Epithelial cell of esophagus (primary cell): ENCODE results near the gene RHOH.

Experiments
- DNase-seq: peaks from one replicate; pipeline ENCODE4 v3.0.0; 2010; ENCODE audit warnings: low read depth
- H3K4me3 ChIP-seq: 2 replicates; pipeline ENCODE4 v1.5.1; 2011; ENCODE audit warnings: mild to moderate bottlenecking, low read length, control low read depth
- CTCF ChIP-seq: IDR thresholded peaks from 2 replicates; pipeline ENCODE4 v1.5.1; 2011; ENCODE audit warnings: low read depth, mild to moderate bottlenecking, low read length, control low read depth, inconsistent platforms; ENCODE audit not compliant: insufficient read depth; ENCODE audit errors: missing control alignments

Gene RHOH

GRCh38 chr4:40164459-40164858 lies 32.4 kb upstream of the RHOH start:
- DNase-seq, result no peak
- TF ChIP-seq CTCF, result no peak
- no peak overlapping the region for H3K4me3 ChIP-seq

GRCh38 chr4:40165916-40166315 lies 30.9 kb upstream of the RHOH start:
- H3K4me3 ChIP-seq, result no peak overlapping the region
- TF ChIP-seq CTCF, result no peak
- DNase-seq, result no peak

GRCh38 chr4:40168070-40168469 lies 28.8 kb upstream of the RHOH start:
- H3K4me3 ChIP-seq, result no peak overlapping the region
- DNase-seq, result no peak
- TF ChIP-seq CTCF, result no peak

- DNase-seq, result no peak
- TF ChIP-seq CTCF, result no peak
- no peak overlapping the region for H3K4me3 ChIP-seq
Measured at GRCh38 chr4:40170588-40170987, 26.2 kb upstream of the RHOH start.

- no peak overlapping the region for H3K4me3 ChIP-seq
- TF ChIP-seq CTCF, result no peak
- DNase-seq, result no peak
Measured at GRCh38 chr4:40173470-40173875, 23.4 kb upstream of the RHOH start.

GRCh38 chr4:40176602-40177001 lies 20.2 kb upstream of the RHOH start:
- DNase-seq, result no peak
- no peak overlapping the region for H3K4me3 ChIP-seq
- TF ChIP-seq CTCF, result no peak

GRCh38 chr4:40177591-40177990 lies 19.2 kb upstream of the RHOH start:
- no peak for DNase-seq
- H3K4me3 ChIP-seq, result no peak overlapping the region
- no peak for TF ChIP-seq CTCF
